T-helper 2 cell treated with Interferon-gamma antibody and Interleukin-4, amounts not matched to agents 5 μg/mL and 100 μg/mL, for 36 hours (primary cell): ENCODE results near the gene LZIC.

Source experiments
- DNase-seq: peaks from one replicate; pipeline ENCODE4 v3.0.0; 2021; ENCODE audit warnings: low spot score
- H3K27ac Mint-ChIP-seq: one replicate; pipeline ENCODE4 v1.8.0; 2021; ENCODE audit warnings: mild to moderate bottlenecking, mixed read lengths
- H3K27me3 Mint-ChIP-seq: one replicate; pipeline ENCODE4 v1.8.0; 2021; ENCODE audit warnings: low read depth, mixed read lengths
- H3K36me3 Mint-ChIP-seq: one replicate; pipeline ENCODE4 v1.8.0; 2021; ENCODE audit warnings: low read depth, mixed read lengths
- H3K4me1 Mint-ChIP-seq: one replicate; pipeline ENCODE4 v1.8.0; 2021; ENCODE audit warnings: low read depth, mixed read lengths
- H3K4me3 Mint-ChIP-seq: one replicate; pipeline ENCODE4 v1.8.0; 2022; ENCODE audit warnings: mild to moderate bottlenecking, moderate library complexity, mixed read lengths
- H3K9me3 Mint-ChIP-seq: one replicate; pipeline ENCODE4 v1.8.0; 2021; ENCODE audit warnings: mixed read lengths

Gene LZIC

GRCh38 chr1:9942939-9943788 lies at the start of gene LZIC, which contains the start of gene NMNAT1:
Gene LZIC (minus strand): TSS chr1:9943391. CDS start chr1:9936619, 6,772 bp downstream.
Gene NMNAT1 (plus strand): TSS chr1:9943475. CDS start chr1:9972074, 28,599 bp downstream.
- H3K36me3 Mint-ChIP-seq: peaks cover 8% of the 10 kb centered on the region
- H3K9me3 Mint-ChIP-seq: no peaks in the 10 kb centered on the region
- peaks cover 11% of the 10 kb centered on the region for H3K4me1 Mint-ChIP-seq
- peak within 1 kb of the TSS; percentile 99 for H3K4me3 Mint-ChIP-seq
- H3K27me3 Mint-ChIP-seq: no peaks in the 10 kb centered on the region
- DNase-seq: peak; percentile 93
- H3K27ac Mint-ChIP-seq: peak within 1 kb of the TSS; percentile 96

GRCh38 chr1:9992910-9993309 lies 49.7 kb upstream of the LZIC start:
- H3K36me3 Mint-ChIP-seq: no peaks in the 10 kb centered on the region
- H3K27ac Mint-ChIP-seq: no peak overlapping the region
- peaks cover 4% of the 10 kb centered on the region for H3K4me1 Mint-ChIP-seq
- DNase-seq: no peak
- no peaks in the 10 kb centered on the region for H3K9me3 Mint-ChIP-seq
- H3K4me3 Mint-ChIP-seq: no peak overlapping the region
- peaks cover 25% of the 10 kb centered on the region for H3K27me3 Mint-ChIP-seq

GRCh38 chr1:9990944-9991343 lies 47.8 kb upstream of the LZIC start:
- Mint-ChIP-seq H3K27me3 (peaks cover 16% of the 10 kb centered on the region), H3K27ac (no peak overlapping the region), H3K4me3 (no peak overlapping the region)

GRCh38 chr1:9989773-9990172 lies 46.6 kb upstream of the LZIC start:
- H3K36me3 Mint-ChIP-seq: no peaks in the 10 kb centered on the region
- H3K9me3 Mint-ChIP-seq: no peaks in the 10 kb centered on the region
- H3K27ac Mint-ChIP-seq: no peak overlapping the region
- no peak overlapping the region for H3K4me3 Mint-ChIP-seq
- no peaks in the 10 kb centered on the region for H3K4me1 Mint-ChIP-seq
- DNase-seq: no peak
- peaks cover 15% of the 10 kb centered on the region for H3K27me3 Mint-ChIP-seq

More at GRCh38 chr1:9990944-9991343, 47.8 kb upstream of the LZIC start:
- H3K36me3 Mint-ChIP-seq: no peaks in the 10 kb centered on the region
- no peaks in the 10 kb centered on the region for H3K4me1 Mint-ChIP-seq
- no peak for DNase-seq
- H3K9me3 Mint-ChIP-seq: no peaks in the 10 kb centered on the region

- Mint-ChIP-seq H3K27ac (no peak overlapping the region), H3K4me1 (no peaks in the 10 kb centered on the region), H3K9me3 (no peaks in the 10 kb centered on the region), H3K27me3 (no peaks in the 10 kb centered on the region), H3K36me3 (no peaks in the 10 kb centered on the region), H3K4me3 (no peak overlapping the region)
- DNase-seq: no peak
These were observed 41.8 kb upstream of the LZIC start for GRCh38 chr1:9985001-9985400.

- no peak for DNase-seq
- Mint-ChIP-seq H3K4me1 (no peaks in the 10 kb centered on the region), H3K27me3 (no peaks in the 10 kb centered on the region), H3K9me3 (no peaks in the 10 kb centered on the region), H3K27ac (no peak overlapping the region), H3K36me3 (no peaks in the 10 kb centered on the region), H3K4me3 (no peak overlapping the region)
These were observed 41.1 kb upstream of the LZIC start for GRCh38 chr1:9984253-9984652.

- no peaks in the 10 kb centered on the region for H3K4me1 Mint-ChIP-seq
- H3K4me3 Mint-ChIP-seq: no peak overlapping the region
- no peaks in the 10 kb centered on the region for H3K36me3 Mint-ChIP-seq
- H3K27ac Mint-ChIP-seq: no peak overlapping the region
- no peak for DNase-seq
- no peaks in the 10 kb centered on the region for H3K9me3 Mint-ChIP-seq
- H3K27me3 Mint-ChIP-seq: no peaks in the 10 kb centered on the region
These were observed 17.7 kb upstream of the LZIC start for GRCh38 chr1:9960706-9961562.

GRCh38 chr1:9960011-9960410 lies 16.8 kb upstream of the LZIC start:
- H3K27me3 Mint-ChIP-seq: no peaks in the 10 kb centered on the region
- no peaks in the 10 kb centered on the region for H3K9me3 Mint-ChIP-seq
- H3K4me1 Mint-ChIP-seq: no peaks in the 10 kb centered on the region
- H3K36me3 Mint-ChIP-seq: no peaks in the 10 kb centered on the region
- H3K4me3 Mint-ChIP-seq: no peak overlapping the region
- DNase-seq: no peak
- no peak overlapping the region for H3K27ac Mint-ChIP-seq

GRCh38 chr1:9957726-9958125 lies 14.5 kb upstream of the LZIC start:
- Mint-ChIP-seq H3K27ac (no peak overlapping the region), H3K9me3 (no peaks in the 10 kb centered on the region), H3K4me3 (no peak overlapping the region), H3K36me3 (no peaks in the 10 kb centered on the region), H3K27me3 (no peaks in the 10 kb centered on the region), H3K4me1 (no peaks in the 10 kb centered on the region)
- no peak for DNase-seq

- no peak overlapping the region for H3K4me3 Mint-ChIP-seq
- no peak overlapping the region for H3K27ac Mint-ChIP-seq
- no peaks in the 10 kb centered on the region for H3K9me3 Mint-ChIP-seq
- DNase-seq: no peak
- H3K27me3 Mint-ChIP-seq: no peaks in the 10 kb centered on the region
- peaks cover 2% of the 10 kb centered on the region for H3K36me3 Mint-ChIP-seq
- peaks cover 16% of the 10 kb centered on the region for H3K4me1 Mint-ChIP-seq
These were observed 3.1 kb upstream of the LZIC start for GRCh38 chr1:9946315-9946714.

GRCh38 chr1:9942399-9942938 lies 722 bp downstream of the LZIC start:
- Mint-ChIP-seq H3K36me3 (peaks cover 8% of the 10 kb centered on the region), H3K4me3 (peak overlapping the region; percentile 99)
- peak; percentile 18 for DNase-seq

GRCh38 chr1:9929431-9930385 lies 13.5 kb downstream of the LZIC start:
- Mint-ChIP-seq H3K27ac (no peak overlapping the region), H3K27me3 (no peaks in the 10 kb centered on the region), H3K36me3 (peaks cover 25% of the 10 kb centered on the region), H3K4me3 (no peak overlapping the region), H3K4me1 (no peaks in the 10 kb centered on the region), H3K9me3 (no peaks in the 10 kb centered on the region)
- no peak for DNase-seq

More at GRCh38 chr1:9942399-9942938, 722 bp downstream of the LZIC start:
- Mint-ChIP-seq H3K4me1 (peaks cover 11% of the 10 kb centered on the region), H3K27me3 (no peaks in the 10 kb centered on the region), H3K27ac (peak overlapping the region; percentile 96), H3K9me3 (no peaks in the 10 kb centered on the region)

- Mint-ChIP-seq H3K36me3 (peaks cover 15% of the 10 kb centered on the region), H3K4me3 (no peak overlapping the region), H3K9me3 (no peaks in the 10 kb centered on the region), H3K4me1 (no peaks in the 10 kb centered on the region), H3K27ac (no peak overlapping the region), H3K27me3 (no peaks in the 10 kb centered on the region)
- no peak for DNase-seq
These were observed 15.9 kb downstream of the LZIC start for GRCh38 chr1:9927259-9927658.
